NCI-H2196 treated with DMSO at 0.1 percent for 48 hours (cell line): ENCODE measurements around the gene SYDE2.
"Not testable (repeated sequence)": the region's sequence is repeated elsewhere in the genome, so short reads cannot be mapped to it uniquely, and the experiment has no call there.

Experiments used
- DNase-seq: peaks from one replicate; lab custom pipeline; 2025; ENCODE audit not compliant: unreplicated experiment; lab: John Stamatoyannopoulos, UW

SYDE2 gene

GRCh38 chr1:85174503-85174902 is 26.3 kb downstream of the SYDE2 start:
- DNase-seq, result no peak

GRCh38 chr1:85172684-85173337 is 28.0 kb downstream of the SYDE2 start:
- DNase-seq, result no peak

- no peak for DNase-seq
Measured at GRCh38 chr1:85171721-85172120, 29.1 kb downstream of the SYDE2 start.

DNA sequence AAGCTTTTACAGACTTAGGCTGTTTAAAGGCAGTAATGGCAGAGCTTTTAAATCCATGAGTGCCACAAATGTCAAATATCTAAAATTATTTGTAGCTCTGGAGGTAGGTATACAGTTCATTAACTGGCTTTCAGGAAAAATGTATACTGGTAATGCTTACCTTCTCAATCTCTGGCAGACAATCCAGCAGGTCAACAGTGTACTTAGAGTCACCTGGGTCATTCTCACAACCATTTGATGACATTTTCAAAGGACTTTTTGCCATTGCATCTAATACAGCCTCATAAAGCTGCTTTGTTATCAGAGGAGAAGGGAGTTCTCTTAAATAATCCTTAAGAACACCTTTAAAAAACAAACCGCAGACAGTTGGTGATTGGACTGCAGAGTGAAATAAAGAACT is 31.9 kb downstream of the SYDE2 start:
- no peak for DNase-seq

DNA sequence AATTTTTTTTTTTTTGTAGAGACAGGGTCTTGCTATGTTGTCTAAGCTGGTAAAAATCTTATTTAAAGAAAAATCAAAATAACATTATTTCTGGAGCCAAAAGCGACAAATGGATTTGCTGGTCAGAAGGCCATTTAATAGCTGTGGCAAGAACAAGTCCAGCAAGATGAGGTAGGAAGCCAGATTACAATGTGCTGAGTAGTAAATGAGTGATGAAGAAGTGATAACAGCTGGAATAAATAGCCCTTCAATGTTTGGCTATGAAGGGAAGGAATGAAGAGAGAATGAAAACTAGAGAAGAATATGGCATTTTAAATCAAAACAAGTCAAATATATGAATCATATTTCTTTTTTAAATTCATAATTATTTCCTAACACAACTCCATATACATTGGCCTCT is 34.5 kb downstream of the SYDE2 start:
- no peak for DNase-seq

DNA sequence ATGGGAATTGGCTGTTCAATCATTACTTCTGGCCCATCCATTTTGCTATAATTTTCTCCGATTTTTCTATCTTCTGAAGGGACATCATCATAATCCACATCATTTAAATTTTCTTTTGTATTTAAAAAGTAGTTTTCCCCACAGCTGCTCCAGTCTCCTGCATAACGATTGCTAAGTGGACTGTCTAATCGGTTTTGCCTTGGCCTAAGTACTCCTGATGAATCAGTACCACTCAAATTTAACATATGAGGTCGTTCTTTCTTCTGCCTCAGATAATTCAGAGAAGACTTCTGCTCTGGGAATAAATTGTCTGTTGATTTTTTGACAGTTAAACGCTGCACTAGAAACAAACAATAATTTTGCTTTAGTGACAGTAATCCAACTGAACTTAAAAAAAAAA is 41.9 kb downstream of the SYDE2 start:
- DNase-seq, result no peak

GRCh38 chr1:85157436-85157835 is 43.4 kb downstream of the SYDE2 start:
- no peak for DNase-seq

- no peak for DNase-seq
Measured at GRCh38 chr1:85153149-85153891, 47.5 kb downstream of the SYDE2 start.

DNA sequence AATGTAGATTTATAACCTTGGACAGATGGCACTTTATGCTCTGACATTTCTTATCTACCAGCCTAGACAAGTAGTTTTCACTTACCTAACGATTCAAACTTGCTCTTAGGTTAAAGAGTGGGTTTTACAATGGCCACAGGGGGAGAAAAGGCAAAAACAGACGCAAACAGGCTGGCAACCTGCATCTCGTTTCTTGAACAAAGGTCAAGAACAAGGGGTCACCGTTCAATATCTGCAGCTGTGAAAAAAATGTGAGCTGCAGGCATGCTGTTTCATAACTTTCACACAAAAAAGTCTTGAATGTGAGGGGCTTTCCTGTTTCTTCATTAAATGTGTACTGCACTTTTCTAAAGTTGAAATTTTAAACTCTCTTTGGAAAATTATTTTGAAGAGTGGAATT is 49.4 kb downstream of the SYDE2 start:
- no peak for DNase-seq

- DNase-seq, result no peak
Measured at GRCh38 chr1:85149805-85150204, 51.0 kb downstream of the SYDE2 start.

DNA sequence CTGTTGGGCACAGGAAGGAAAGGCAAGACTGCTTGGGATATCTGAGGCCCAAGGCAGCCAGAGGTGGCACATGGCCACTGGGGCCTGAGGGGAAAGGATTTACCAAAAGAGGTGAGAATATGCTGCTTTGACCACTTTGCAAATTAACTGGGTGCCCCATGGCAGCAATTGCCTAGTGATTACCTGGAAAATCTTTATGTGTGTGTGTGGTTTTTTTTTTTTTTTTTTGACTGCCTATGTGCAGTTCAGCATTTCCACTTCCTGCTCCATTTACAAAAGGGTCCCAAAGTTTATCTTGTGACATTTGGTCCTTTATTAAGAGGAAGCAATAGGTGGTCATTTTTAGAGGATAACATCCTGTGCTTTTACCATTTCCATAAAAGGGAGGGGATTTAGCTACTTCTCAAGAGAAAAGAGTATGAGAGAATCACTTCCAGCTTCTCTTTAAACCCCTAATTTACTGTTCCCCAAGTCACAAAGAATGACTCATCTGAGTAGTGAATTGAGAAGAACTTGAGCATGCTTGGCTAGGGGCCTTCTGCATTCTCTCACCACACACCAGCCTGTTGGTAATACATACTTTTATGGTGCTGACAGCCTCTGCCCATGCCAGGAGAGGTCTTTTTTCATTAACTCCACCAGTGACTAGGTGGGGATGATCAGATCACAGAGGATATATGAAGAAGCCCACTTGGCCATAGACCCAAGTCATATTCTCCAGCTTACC is 52.1 kb downstream of the SYDE2 start:
- DNase-seq, result no peak

DNA sequence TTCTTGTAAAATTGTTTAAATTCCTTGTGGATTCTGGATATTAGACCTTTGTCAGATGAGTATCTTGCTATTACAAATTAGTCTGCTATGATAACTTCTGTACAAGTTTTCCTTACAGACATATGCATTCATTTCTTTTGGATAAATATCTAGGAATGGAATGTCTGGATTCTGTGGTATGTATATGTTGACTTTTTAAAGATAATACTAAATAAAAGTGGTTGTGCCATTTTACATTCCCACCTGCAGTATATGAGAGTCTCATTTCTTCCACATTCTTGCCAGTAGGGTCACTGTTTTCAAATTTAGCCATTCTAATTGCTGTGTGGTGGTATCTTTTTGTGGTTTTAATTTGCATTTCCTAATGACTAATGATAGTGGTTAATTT is 53.9 kb downstream of the SYDE2 start:
- no peak for DNase-seq

GRCh38 chr1:85146298-85146971 is 54.4 kb downstream of the SYDE2 start:
- not testable (repeated sequence) for DNase-seq

DNA sequence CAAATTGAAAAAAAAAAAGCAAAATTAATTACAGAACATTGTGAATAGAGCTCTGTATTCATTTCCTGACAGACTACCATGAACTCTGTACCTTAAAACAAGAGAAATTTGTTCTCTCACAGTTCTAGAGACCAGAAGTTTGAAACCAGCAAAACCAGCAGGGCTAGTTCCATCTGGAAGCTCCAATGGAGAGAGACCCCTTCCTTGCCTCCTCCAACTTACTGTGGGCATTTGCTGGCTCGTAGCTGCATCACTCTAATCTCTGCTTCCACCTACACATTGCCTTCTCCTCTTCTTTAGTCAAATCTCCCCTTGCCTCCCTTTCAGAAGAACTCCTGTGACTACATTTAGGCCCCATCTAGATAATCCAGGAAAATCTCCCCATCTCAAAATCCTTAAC is 56.5 kb downstream of the SYDE2 start:
- DNase-seq, result no peak

DNA sequence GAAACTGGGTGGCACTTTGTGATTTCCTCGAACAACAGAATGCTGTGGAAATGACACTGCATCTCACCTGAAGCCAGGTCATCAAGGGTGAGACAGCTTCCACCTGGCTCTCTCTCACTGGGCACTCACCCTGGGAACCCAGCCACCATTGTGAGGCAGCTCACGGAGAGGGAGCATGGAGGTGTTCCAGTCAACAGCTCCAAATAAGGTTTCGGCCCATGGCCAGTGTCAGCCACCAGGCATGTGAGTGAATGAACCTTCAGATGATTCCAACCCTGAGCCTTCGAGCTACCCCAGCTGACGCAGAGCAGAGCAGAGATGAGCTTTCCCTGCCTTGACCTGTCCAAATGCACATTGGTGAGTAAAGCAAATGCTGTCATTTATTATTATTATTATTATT is 58.1 kb downstream of the SYDE2 start:
- DNase-seq, result no peak

GRCh38 chr1:85138439-85138838 is 62.4 kb downstream of the SYDE2 start:
- not testable (repeated sequence) for DNase-seq

DNA sequence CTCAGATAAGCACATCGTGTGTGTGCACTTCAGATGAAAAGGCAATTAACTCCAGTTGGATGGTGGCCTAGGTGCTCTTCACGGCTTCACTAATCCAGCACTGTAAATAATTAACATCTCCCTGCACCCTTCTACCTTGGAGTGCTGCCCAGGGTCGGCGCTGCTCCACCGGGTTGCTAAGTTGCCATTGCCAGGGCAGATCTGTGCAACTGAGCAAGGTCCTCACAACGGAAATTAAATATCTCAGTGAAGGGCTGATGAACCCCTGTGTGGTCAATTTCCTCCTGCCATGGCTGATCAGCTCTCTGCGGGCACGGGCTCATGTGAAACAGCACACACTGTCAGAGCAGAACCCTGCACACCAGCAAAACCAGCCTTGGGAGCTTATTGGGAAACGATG is 63.2 kb downstream of the SYDE2 start:
- peak; percentile 89 for DNase-seq

- peak; percentile 9 for DNase-seq
Measured at GRCh38 chr1:85135392-85135798, 65.4 kb downstream of the SYDE2 start.

DNA sequence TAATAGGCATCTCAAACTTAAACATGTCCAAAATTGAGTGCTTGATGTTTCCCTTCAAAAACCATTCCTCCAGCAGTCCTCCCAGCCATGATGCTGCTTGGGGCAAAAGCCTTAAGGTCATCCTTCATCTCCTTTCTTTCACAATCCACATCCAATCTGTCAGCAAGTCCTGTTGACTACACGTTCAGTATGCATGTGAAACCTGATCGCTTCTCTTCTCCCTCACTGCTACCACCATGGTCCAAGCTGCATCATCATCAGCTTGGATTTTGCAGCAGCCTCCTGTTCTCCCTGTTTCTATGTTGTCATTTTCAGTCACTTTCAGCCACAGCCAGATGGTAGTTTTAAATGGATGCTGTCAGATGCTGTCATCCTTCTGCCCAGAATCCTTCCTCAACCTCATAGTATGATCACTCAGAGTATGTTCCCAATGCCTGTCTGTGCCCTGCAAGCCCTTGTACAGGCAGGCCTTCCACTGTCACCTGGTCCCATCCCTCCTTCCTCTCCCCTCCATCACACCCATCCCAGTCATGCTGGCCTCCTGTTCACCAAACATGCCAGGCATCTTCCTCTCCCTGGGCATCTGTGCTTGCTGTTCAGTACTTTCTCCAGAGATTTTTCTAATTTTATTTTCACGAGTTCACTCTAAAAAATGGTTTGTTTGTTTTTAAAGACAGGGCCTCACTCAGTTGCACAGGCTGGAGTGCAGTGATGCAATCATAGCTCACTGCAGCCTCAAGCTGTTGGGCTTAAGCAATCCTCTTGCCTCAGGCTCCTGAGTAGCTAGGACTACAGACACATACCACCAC is 66.0 kb downstream of the SYDE2 start:
- DNase-seq, result no peak

- no peak for DNase-seq
Measured at GRCh38 chr1:85133565-85134159, 67.2 kb downstream of the SYDE2 start.
